Measurements from ENCODE around the gene GEMIN7. TPM values are rescaled to one million over a fixed set of nuclear protein-coding genes. Genes with fewer than 3 reads are reported as not detected.

Gene GEMIN7
- total and polyA plus RNA-seq, 2 of the 13 experiments (the other 11 are each of a cell fraction or from before 2014, with no cell fraction given): 24.1 to 30.6 TPM

- TF ChIP-seq IKZF4 (CRISPR knock-in tag; IDR thresholded peaks at IDR 0.05; ENCODE audit: borderline replicate concordance, low read depth, not compliant biosample characterization): peak; percentile 29
- TF ChIP-seq DMAP1 (CRISPR knock-in tag; IDR thresholded peaks at IDR 0.05): peak; percentile 91
- peak; percentile 93 for TF ChIP-seq ZGPAT (CRISPR knock-in tag; IDR thresholded peaks at IDR 0.05)
- no peak for TF ChIP-seq ZBTB1 (CRISPR knock-in tag; IDR thresholded peaks at IDR 0.05; ENCODE audit: borderline replicate concordance)
- 0 out of 2 replicates have a peak, but pooled peaks have one; percentile 26 for TF ChIP-seq ZNF136 (CRISPR knock-in tag; IDR thresholded peaks at IDR 0.05; ENCODE audit: low read depth)
- TF ChIP-seq PBX3 (CRISPR knock-in tag; IDR thresholded peaks at IDR 0.05; ENCODE audit: borderline replicate concordance): no peak
- TF ChIP-seq KLF9 (CRISPR knock-in tag; IDR thresholded peaks at IDR 0.05; ENCODE audit: low read depth): no peak
- TF ChIP-seq FOXO4 (CRISPR knock-in tag; conservative IDR thresholded peaks at IDR 0.05): 0 out of 2 replicates have a peak, but pooled peaks have one; percentile 3
- TF ChIP-seq HNF4G (IDR thresholded peaks at IDR 0.05; ENCODE audit: borderline replicate concordance, low read depth, low read length): 0 out of 2 replicates have a peak, but pooled peaks have one; percentile 15
- no peak for TF ChIP-seq HNF4G (CRISPR knock-in tag; IDR thresholded peaks at IDR 0.05; ENCODE audit: borderline replicate concordance, low read depth)
- 0 out of 2 replicates have a peak, but pooled peaks have one; percentile 19 for TF ChIP-seq ZIK1 (CRISPR knock-in tag; IDR thresholded peaks at IDR 0.05; ENCODE audit: borderline replicate concordance, low read depth)
- 0 out of 2 replicates have a peak, but pooled peaks have one; percentile 27 for TF ChIP-seq RNF2 (conservative IDR thresholded peaks at IDR 0.05; ENCODE audit: low read depth)
- peak; percentile 39 for TF ChIP-seq MED1 (CRISPR knock-in tag; IDR thresholded peaks at IDR 0.05)
- peak; percentile 44; the same call in 1 of the 2 replicates for TF ChIP-seq ZNF703 (CRISPR knock-in tag; IDR thresholded peaks at IDR 0.05; ENCODE audit: borderline replicate concordance)
- TF ChIP-seq ZNF337 (CRISPR knock-in tag; IDR thresholded peaks at IDR 0.05; ENCODE audit: borderline replicate concordance, low read depth): no peak
- peak; percentile 78; the same call in 1 of the 2 replicates for TF ChIP-seq SALL1 (CRISPR knock-in tag; IDR thresholded peaks at IDR 0.05)
- peak; percentile 59 for TF ChIP-seq ZMYM3 (CRISPR knock-in tag; IDR thresholded peaks at IDR 0.05)
- peak; percentile 95 for TF ChIP-seq AGO2 (optimal IDR thresholded peaks at IDR 0.05; ENCODE audit: low read depth, low read length)
- TF ChIP-seq GMEB2 (CRISPR knock-in tag; IDR thresholded peaks at IDR 0.05; ENCODE audit: low read depth): peak; percentile 63
- peak; percentile 28 for TF ChIP-seq DBP (CRISPR knock-in tag; IDR thresholded peaks at IDR 0.05; ENCODE audit: not compliant biosample characterization)
- TF ChIP-seq KAT7 (CRISPR knock-in tag; IDR thresholded peaks at IDR 0.05; ENCODE audit: borderline replicate concordance): peak; percentile 86
Measured at GRCh38 chr19:45092747-45093678, 14.0 kb downstream of the GEMIN7 start, which contains the start of gene PPP1R37 (continued).
